Measurements from ENCODE around the gene GUCY1A2.

Gene GUCY1A2

GRCh38 chr11:106983991-106984390 lies 34.3 kb downstream of the GUCY1A2 start:
- H3K4me3 ChIP-seq (ENCODE audit: low read depth, low read length), result no peak overlapping the region
- DNase-seq (ENCODE audit: low read depth), result no peak
- no peak for TF ChIP-seq CTCF (IDR thresholded peaks at IDR 0.05; ENCODE audit: low read depth, low read length)
- TF ChIP-seq POLR2A (IDR thresholded peaks at IDR 0.05; ENCODE audit: extremely low read depth, insufficient read length), result no peak
- TF ChIP-seq MYC (IDR thresholded peaks at IDR 0.05; ENCODE audit: low read depth, low read length), result no peak
- no peak for TF ChIP-seq MAX (IDR thresholded peaks at IDR 0.05; ENCODE audit: low read depth, low read length)

GRCh38 chr11:106983261-106983660 lies 35.0 kb downstream of the GUCY1A2 start:
- no peak for DNase-seq (ENCODE audit: low read depth)
- H3K4me3 ChIP-seq (ENCODE audit: low read depth, low read length), result no peak overlapping the region
- TF ChIP-seq POLR2A (IDR thresholded peaks at IDR 0.05; ENCODE audit: extremely low read depth, insufficient read length) (no peak), CTCF (IDR thresholded peaks at IDR 0.05; ENCODE audit: low read depth, low read length) (no peak), MYC (IDR thresholded peaks at IDR 0.05; ENCODE audit: low read depth, low read length) (no peak), MAX (IDR thresholded peaks at IDR 0.05; ENCODE audit: low read depth, low read length) (no peak)

- no peak for TF ChIP-seq MAX (IDR thresholded peaks at IDR 0.05; ENCODE audit: low read depth, low read length)
- no peak for TF ChIP-seq MYC (IDR thresholded peaks at IDR 0.05; ENCODE audit: low read depth, low read length)
- no peak for TF ChIP-seq POLR2A (IDR thresholded peaks at IDR 0.05; ENCODE audit: extremely low read depth, insufficient read length)
- TF ChIP-seq CTCF (IDR thresholded peaks at IDR 0.05; ENCODE audit: low read depth, low read length), result no peak
- DNase-seq (ENCODE audit: low read depth), result no peak
- H3K4me3 ChIP-seq (ENCODE audit: low read depth, low read length), result no peak overlapping the region
These were observed 43.4 kb downstream of the GUCY1A2 start for GRCh38 chr11:106974831-106975230.

- TF ChIP-seq MYC (IDR thresholded peaks at IDR 0.05; ENCODE audit: low read depth, low read length) (no peak), POLR2A (IDR thresholded peaks at IDR 0.05; ENCODE audit: extremely low read depth, insufficient read length) (no peak), MAX (IDR thresholded peaks at IDR 0.05; ENCODE audit: low read depth, low read length) (no peak)
- no peak for DNase-seq (ENCODE audit: low read depth)
These were observed 46.4 kb downstream of the GUCY1A2 start for GRCh38 chr11:106971864-106972263.

GRCh38 chr11:106969644-106970355 lies 48.5 kb downstream of the GUCY1A2 start:
- no peak overlapping the region for H3K4me3 ChIP-seq (ENCODE audit: low read depth, low read length)
- TF ChIP-seq POLR2A (IDR thresholded peaks at IDR 0.05; ENCODE audit: extremely low read depth, insufficient read length) (no peak), MYC (IDR thresholded peaks at IDR 0.05; ENCODE audit: low read depth, low read length) (no peak), MAX (IDR thresholded peaks at IDR 0.05; ENCODE audit: low read depth, low read length) (no peak), CTCF (IDR thresholded peaks at IDR 0.05; ENCODE audit: low read depth, low read length) (no peak)
- DNase-seq (ENCODE audit: low read depth), result no peak

More at GRCh38 chr11:106971864-106972263, 46.4 kb downstream of the GUCY1A2 start:
- H3K4me3 ChIP-seq (ENCODE audit: low read depth, low read length), result no peak overlapping the region

GRCh38 chr11:106962995-106963394 lies 55.3 kb downstream of the GUCY1A2 start:
- no peak overlapping the region for H3K4me3 ChIP-seq (ENCODE audit: low read depth, low read length)
- no peak for DNase-seq (ENCODE audit: low read depth)
- TF ChIP-seq MAX (IDR thresholded peaks at IDR 0.05; ENCODE audit: low read depth, low read length), result no peak
- no peak for TF ChIP-seq CTCF (IDR thresholded peaks at IDR 0.05; ENCODE audit: low read depth, low read length)
- no peak for TF ChIP-seq POLR2A (IDR thresholded peaks at IDR 0.05; ENCODE audit: extremely low read depth, insufficient read length)
- TF ChIP-seq MYC (IDR thresholded peaks at IDR 0.05; ENCODE audit: low read depth, low read length), result no peak
